Stimulated activated CD8-positive, alpha-beta memory T cell treated with anti-CD3 and anti-CD28 coated beads, Interleukin-12 subunit alpha, Interleukin-12 subunit beta, amount 100 ng/mL, for 1 hour (primary cell): ENCODE data around the gene APBB2.
"Not testable (repeated sequence)": the region's sequence is repeated elsewhere in the genome, so short reads cannot be mapped to it uniquely, and the experiment has no call there.

ENCODE experiments used
- DNase-seq: peaks from one replicate; pipeline ENCODE4 v3.0.0-alpha.2; 2020; ENCODE audit warnings: low read depth

APBB2 gene

DNA sequence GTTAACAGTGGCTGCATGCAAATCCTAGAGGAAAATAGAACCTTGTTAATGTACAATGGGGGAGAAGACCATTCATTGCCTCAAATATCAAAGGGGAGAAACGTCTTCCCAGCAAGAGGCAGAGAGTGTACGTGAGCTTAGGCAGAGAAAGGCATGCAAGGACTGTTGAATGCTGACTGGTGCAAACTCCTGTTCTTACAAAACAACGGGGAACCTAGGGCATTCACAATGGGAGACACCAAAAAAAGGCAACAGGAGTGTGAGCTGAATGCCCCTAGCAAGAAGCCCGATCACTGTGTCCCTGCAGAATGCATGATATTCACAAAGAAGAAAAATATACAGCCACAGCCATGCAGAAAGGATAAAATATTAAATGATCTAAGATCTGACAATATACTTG is 279.7 kb downstream of the APBB2 start:
- DNase-seq, result no peak

DNA sequence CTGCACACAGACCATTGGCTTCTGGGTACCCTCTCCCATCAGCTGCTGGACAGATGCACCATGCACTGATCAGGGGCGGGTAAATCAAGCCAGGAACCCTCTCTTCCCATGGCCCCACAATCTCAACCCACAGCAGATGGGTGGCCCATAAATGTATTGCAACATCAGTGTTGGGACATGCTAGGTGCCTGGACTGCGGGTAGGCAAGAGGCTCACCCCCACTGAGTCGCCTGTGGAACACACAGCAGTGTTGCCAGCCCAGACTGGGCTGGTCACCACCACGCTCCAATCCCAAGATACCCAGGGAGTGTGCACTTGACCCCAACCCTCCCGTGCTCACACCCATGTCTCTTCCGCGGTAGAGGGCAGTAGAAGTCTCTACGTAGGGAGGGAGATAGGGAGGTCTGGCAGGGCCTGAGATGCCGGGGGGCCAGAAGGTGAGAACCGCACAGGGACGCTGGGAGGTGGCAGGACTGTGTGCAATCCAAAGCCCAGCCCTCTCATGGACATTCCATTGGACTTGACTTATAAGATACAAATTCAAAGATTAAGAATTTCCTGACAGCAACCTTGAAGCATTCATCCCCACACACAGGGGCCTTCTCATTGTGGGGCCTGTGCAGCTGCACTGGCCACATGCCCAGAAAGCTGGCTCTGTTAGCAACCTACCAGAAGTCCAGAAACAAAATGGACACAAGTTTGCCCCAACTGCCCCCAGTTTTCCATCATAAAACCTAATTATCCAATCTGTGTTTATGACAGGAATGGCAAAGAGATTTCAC is 280.9 kb downstream of the APBB2 start:
- no peak for DNase-seq

DNA sequence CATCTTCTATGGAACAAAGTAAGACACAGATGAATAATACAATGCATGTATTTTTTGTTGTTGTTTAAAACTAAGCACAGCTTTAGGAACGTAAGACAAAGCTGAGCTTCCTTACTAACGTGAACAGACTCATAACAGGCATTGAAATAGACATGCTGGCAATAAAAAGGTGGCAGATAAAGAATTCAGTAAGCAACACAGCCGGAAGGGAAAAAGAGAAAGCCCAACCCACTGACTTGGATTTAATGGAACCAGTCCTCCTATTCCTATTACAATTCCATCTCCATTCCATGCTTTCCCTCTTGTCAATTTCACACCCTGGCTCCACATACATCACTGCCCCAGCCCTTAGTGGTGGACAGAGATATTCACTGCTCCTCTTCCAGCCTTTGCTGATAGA is 282.5 kb downstream of the APBB2 start:
- no peak for DNase-seq

DNA sequence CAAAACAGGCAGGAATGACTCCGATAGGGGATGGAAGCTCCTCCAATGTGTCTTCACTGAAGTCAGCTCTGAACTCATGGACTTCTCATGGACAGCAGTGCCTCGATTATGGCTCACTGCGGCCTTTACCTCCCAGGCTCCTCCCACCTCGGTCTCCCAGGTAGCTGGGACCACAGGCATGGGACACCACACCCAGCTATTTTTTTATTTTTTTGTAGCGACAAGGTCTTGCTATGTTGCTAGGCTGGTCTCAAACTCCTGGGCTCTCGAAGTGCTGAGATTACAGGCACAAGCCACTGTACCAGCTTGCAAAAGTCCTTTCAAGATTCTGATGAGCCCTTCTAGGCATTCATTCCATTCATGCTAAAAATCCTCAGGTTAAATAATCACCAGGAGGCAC is 283.1 kb downstream of the APBB2 start:
- DNase-seq, result no peak

DNA sequence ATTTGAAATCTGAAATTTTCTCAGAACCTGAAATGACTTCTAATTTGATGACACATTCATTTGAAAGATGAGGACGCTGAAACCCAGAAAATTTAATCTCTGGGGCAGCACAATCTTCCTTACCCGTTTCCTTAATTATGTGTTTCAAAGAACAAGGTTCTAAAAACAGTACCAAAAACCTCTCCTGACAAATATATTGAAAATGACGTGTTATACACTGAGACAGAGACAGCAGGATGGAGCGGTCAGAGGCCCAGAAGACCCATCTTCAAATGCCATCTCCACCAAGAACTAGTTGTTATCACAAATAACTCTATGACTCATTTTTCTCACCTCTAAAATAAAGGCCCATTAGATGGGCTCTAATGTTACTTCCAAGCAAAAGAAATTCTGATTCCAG is 287.3 kb downstream of the APBB2 start:
- no peak for DNase-seq

DNA sequence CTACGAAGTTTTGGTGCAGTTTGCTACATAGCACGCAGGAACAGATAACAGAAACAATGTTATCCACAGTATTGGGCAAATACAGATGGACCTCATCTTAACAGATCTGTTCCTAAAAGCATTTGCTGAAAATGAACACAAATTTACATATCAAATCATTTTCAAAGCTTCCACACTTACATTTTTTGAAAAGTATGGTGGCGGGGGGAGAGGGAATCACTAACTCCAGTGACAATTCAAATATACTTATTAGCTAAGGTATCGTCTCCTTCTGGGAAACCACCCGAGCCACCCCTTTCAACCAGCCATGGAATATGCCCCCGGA is 289.6 kb downstream of the APBB2 start:
- DNase-seq, result no peak

DNA sequence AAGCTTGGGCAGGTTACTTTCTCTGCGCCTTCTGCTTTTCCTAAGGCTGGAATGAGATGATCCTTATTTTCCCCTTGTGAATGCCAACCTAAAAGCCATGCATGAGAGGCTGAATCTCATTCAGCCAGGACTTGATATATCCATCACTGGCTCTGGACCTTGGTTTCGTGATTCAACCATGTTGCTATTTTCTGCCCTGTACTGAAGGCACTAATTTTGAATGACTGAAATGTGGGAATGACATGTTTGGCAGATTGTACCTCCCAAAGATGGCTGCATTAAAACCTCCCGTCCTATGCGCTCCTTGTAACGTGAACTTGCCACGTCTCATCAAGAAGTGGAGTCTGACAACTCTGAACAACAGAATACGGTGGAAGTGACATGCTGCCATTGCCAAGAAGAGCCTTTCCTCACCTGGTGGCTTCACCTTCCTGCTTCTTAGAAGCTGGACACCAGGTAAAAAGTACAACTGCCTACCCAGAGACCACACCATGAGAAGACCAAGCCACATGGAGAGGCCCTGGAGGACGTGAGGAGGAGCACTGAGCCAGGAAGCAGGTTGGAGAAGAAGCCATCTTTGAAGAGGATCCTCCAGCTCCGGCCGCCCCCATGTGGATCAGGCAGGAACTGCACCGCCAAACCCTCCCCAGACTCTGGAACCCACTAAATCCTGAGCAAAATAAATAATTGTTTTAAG is 290.1 kb downstream of the APBB2 start:
- DNase-seq, result peak; percentile 40

DNA sequence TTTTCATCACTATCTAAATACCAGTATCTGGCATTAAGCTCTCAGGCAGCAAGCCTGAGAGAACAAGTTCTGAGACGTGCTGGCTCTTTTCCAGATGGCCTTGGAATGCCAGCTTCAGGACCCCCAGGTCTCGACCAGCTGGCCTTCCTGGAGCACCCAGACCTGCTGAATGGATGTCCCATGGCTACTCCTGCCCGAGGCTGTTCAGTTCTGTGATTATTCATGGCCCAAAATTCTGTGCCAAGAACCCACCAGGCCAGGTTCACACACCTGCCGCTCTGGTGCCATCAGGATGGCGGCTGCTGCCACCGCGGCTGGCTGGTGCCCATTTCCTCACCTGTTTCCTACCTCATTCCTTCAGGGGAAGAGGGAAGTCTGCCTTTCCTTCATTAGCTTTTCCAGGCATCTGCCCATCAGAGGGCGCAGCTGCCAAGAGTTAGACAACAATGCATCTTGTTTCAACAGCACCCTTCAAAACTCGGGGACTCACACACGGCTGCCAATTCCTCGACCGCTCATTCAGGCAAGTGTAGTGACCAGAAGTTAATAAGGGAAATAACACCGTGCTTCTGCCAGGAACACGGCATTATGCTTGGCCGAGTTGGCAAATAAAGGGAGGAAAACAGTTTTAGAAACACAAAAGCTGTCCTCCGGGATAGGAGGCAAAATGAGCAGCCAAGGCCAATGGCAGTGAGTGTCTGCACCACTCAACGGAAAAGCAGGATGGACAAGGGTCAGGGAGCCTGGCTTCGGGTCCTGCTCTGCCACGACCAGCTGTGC is 290.8 kb downstream of the APBB2 start:
- no peak for DNase-seq

DNA sequence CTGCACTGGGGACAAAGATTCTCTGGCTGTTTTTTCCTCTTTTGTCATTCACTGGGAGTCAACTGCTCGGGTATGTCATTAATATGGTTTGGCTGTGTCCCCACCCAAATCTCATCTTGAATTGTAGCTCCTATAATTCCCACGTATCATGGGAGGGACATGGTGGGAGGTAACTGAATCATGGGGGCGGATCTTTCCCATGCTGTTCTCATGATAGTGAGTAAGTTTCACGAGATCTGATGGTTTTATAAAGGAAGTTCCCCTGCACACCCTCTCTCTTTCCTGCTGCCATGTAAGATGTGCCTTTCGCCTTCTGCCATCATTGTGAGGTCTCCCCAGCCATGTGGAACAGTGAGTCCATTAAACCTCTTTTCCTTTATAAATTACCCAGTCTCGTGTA is 294.4 kb downstream of the APBB2 start:
- DNase-seq, result not testable (repeated sequence)

DNA sequence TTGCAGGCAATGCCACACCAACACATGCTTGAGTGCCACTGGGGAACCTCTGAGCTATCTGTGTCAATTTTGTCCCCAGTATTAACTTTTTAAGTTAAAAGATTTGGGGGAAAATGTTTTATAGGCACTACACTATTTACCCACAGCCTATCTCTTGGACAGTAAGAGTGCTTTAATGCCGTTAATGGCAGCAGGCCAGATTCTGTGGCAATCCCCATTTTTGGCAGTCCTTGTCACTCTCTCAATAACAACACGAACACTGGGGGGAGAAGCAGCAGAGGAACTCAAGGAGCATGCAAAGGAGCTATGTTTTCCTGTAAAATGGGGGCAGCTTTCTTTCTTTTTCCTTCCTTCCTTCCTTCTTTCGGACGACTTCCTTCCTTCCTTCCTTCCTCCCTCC is 296.0 kb downstream of the APBB2 start:
- DNase-seq, result no peak

DNA sequence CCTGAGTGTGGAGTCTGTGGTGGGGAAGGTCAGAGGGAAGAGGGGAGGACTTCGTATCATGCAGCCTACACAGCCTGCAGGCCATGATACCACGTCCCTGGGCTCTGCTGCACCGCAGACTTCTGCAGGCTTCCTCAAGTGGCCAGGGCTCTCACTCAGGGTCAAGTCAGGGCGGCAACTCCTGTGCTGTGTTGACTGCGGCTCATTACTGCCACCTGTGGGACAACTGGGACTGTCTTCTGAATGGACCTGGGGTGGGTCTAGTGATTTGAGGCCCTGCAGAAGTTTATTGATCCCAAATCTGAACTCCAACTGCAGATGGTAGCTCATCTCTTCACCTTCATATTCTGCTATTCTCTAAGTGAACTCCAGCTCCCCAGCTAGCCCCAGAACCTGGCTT is 297.5 kb downstream of the APBB2 start:
- no peak for DNase-seq

DNA sequence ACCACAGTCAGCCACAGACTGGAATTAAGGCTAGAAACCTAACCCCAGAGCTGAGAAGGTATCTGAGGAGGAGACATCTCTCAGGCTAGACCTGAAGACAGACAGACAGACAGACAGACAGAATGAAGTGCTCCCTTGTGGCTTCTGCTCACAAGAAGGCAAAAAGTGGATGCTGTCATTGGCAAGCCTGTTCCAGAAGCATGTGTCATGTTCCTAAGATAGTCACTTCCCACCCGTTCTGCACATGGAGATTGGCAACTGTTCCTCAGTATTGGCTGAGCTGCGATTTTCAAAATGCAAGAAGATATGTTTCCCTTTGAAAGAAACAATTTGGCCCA is 298.2 kb downstream of the APBB2 start:
- no peak for DNase-seq

DNA sequence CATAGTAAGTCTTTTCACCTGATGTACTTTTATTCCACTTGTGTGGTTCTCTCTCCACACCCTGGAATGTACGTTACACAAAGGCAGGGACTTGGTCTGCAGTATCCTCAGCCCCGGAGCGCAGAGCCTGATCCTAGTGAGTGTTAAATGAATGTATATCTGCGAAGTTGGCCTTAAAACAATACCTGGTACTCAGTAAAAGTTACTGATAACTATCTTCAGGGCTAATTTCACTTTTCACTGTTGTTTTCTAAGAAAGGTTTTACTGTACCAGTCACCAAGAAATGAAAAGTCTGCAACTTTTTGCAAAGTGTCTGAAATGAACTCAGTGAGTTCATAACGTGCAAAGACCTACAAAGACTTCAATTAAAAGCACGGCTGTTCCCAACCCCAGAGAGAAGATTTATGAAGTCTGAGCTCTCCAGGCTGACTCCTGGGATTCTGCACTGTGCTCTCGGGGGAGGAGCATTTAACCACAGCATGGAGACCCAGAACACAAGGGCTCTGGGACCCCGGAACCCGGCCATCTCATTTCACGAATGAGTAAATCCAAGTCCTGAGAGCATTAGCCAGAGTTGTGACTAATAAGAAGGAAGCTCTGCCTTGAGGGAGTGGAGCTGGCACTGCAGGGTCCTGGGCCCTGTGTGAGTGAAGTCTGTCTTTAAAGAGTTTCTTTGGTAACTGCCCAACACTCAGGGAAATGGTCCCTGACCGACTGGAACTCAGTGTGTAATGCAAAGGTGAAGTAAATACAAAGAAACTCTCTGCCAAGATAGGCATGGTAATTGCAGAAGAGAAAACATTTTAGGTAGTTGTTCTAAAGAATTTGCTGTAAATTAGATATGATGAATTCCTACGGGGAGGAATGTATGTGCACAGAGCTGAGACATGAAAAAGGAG is 298.8 kb downstream of the APBB2 start:
- no peak for DNase-seq

DNA sequence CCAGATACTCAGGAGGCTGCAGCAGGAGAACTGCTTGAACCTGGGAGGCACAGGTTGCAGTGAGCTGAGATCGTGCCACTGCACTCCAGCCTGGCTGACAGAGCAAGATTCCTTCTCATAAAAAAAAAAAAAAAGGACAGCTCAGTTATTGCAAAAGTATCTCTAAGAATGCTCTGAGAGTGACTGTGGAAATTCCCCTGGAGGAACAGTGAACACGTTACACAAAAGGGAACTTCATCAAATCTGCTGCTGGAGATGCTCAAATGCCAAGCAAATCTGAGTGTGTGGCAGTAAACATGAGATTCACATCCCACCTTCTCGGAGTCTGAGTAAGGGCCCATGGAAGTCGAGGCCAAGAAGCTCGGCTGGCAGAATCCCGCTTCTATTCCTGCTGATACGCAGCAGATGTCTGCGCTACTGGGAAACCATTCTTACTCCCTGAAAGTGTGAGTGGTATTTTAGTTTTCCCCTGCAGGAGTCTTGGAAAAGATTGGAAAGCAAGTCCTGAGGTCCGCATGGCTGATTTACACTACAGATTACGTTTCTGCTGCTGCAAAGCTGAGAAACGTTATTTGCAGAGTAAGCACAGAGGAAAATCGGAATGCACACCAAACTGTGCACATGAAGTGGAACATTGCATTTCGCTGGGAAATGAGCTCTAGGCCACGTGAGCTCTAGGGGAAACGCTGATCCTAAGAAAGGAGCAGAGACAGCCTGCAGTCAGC is 301.7 kb downstream of the APBB2 start:
- DNase-seq, result no peak

DNA sequence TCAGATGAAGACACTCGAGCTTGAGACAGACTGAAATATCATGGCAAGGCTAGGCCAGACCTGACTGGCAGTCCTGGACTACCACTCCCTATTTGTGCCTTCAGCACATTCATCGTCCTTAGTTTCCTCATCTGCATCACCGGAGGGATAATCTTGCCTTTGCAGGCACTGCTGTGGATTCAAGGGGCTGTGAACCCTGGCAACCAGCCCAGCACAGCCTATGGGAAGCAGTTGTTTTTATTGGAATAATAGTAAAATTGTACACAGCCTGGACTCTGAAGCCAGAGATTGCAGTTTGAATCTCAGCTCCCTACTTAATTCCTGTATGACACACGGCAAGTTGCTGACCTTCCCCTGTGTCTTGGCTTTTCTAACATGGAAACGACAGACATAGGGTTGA is 303.6 kb downstream of the APBB2 start:
- DNase-seq, result no peak

DNA sequence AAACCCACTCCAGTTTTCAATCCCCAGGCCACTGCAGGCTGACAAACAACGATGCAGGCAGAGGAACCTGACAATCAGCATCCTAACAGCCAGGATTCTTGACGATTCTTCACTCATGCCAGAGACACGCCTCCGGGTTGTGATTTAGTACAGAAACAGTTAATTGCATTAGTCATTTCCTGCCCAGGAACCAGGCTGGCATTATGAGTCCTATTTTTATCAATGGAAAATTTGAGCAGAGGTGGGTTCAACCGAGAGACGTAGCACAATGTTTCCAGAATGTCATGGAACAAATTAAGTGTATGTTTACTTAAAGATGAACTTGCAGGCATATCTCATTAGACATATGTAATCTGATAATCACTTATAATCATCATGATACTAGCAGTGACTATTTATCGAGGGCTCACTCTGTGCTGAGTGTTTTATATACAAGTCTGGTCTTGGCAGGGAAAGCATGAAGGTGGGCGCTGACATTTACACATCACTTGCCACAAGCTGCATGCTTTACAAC is 304.9 kb downstream of the APBB2 start:
- no peak for DNase-seq

DNA sequence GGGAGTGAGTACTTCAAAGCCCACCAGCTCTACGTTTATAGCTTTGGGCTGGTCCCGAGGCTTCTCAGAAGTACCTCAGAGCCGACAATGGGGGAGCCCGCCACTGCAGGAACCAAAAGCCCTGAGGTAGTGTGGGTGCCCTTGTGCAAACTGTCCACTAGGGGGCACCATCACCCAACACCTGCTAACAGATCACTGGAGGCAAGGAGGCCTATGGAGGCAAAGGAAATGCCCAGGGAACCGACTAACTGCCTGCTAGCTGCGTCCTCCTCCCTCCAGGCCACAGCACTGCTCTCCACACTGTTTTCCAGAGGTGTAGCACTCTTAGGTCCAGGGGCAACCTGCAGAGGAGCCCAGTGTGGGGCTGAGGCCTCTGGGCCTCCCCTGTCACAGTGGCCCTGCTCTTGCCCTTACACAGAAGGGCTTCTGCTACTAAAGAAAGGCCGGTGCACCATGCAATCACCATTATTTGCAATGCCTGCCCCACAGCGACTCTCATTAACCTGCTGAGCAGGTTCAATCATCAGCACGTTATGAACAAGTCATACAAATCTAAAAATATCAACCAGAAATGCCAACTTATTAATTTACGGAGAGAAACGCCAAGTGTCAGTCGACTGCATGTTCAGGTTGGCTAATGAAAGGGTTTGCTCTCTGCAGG is 305.5 kb downstream of the APBB2 start:
- peak; percentile 47 for DNase-seq

DNA sequence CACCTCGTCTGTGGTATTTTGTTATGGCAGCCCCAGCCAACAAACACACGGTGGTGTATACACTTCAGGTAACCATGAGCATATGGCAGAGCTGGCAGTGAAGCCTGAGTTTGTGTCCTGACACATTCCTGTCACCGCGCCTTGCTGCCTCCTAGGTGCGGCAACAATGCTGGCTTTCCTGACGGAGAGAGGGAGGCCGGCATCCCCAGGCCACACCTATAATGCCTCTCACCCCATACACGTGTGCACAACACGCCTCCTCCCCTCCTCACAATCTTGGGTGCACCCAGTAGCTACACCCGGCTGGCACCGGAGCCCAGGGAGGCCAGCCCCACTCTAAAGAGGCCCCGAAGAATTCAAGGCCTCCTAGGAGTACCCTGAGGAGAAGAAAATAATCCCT is 306.0 kb downstream of the APBB2 start:
- DNase-seq, result no peak

DNA sequence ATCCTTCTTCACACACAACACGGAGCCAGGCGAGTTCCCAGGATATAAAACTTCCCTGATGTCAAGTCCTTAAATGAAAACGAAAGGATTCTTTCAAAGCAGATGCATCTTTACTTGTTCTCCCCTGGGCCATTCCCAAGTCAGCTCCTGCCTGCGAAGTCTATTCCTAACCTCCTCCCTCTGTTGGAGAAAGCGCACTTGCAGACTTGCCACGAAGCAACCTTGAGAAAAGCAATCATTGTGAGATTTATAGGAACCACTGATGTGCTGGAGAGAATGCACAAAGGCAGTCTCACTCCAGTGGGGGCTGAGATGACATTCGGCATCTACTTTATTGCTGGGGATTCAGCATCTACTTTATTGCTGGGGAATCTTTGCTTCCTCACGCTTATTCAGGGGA is 308.9 kb downstream of the APBB2 start:
- DNase-seq, result no peak

DNA sequence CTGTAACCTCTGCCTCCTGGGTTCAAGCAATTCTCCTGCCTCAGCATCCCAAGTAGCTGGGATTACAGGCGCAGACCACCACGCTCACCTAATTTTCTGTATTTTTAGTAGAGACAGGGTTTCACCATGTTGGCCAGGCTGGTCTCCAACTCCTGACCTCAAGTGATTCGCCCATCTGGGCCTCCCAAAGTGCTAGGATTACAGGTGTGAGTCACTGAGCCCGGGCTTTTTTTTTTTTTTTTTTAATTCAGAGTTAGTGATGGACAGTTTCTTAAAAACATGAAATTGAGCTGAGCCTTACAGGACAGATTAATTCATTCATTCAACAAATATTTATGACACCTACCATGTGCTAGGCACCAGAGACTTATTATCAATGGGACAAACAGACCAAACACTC is 313.8 kb downstream of the APBB2 start:
- not testable (repeated sequence) for DNase-seq
